ENCODE measurements around the gene SPINK5. TPM values are rescaled to one million over a fixed set of nuclear protein-coding genes. Genes with fewer than 3 reads are reported as not detected.
"Not testable (repeated sequence)": the region's sequence is repeated elsewhere in the genome, so short reads cannot be mapped to it uniquely, and the experiment has no call there.

SPINK5 gene
- total and polyA plus RNA-seq, 11 donors: 0.16 to 2.3 (median 0.54) TPM; not detected in 2

DNA sequence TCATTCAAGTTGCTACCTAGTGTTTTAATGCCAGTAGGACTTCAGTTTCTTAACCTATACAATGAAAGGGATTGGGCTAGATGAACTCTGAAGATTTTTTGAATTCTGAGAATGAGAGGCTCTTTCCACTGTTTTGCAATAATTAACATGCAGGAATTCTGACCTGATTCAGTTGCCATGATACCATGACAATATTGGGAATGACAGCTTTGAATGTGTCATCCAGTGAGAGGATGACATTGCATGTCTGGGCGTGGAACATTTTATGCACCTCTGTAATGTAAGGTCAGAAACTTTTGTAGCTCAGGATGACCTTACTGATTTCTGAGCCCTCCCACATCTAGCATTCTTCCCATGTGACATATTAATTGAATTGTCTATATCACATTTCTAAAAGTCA lies 30.6 kb upstream of the SPINK5 start:
- no peaks in the 10 kb centered on the region for H3K4me1 ChIP-seq
- no peak overlapping the region for H3K27ac ChIP-seq
- TF ChIP-seq, protein P1, sequence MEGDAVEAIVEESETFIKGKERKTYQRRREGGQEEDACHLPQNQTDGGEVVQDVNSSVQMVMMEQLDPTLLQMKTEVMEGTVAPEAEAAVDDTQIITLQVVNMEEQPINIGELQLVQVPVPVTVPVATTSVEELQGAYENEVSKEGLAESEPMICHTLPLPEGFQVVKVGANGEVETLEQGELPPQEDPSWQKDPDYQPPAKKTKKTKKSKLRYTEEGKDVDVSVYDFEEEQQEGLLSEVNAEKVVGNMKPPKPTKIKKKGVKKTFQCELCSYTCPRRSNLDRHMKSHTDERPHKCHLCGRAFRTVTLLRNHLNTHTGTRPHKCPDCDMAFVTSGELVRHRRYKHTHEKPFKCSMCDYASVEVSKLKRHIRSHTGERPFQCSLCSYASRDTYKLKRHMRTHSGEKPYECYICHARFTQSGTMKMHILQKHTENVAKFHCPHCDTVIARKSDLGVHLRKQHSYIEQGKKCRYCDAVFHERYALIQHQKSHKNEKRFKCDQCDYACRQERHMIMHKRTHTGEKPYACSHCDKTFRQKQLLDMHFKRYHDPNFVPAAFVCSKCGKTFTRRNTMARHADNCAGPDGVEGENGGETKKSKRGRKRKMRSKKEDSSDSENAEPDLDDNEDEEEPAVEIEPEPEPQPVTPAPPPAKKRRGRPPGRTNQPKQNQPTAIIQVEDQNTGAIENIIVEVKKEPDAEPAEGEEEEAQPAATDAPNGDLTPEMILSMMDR (IDR thresholded peaks at IDR 0.05): no peak
- TF ChIP-seq POLR2A (IDR thresholded peaks at IDR 0.05): no peak
- intact Hi-C loops (cut with DNase I): no loop called here
- H3K4me3 ChIP-seq: no peak overlapping the region
- H3K9me3 ChIP-seq: peaks cover 0 to 5% (median 0%) of the 10 kb centered on the region in 12 donors
- H3K27me3 ChIP-seq: no peaks in the 10 kb centered on the region
- WGBS, 4 donors: 81 to 96% (median 86%) methylated on average over 1 of the region's 1 CpG
- ATAC-seq (no peak), DNase-seq (no peak)
- no peaks in the 10 kb centered on the region for H3K36me3 ChIP-seq

DNA sequence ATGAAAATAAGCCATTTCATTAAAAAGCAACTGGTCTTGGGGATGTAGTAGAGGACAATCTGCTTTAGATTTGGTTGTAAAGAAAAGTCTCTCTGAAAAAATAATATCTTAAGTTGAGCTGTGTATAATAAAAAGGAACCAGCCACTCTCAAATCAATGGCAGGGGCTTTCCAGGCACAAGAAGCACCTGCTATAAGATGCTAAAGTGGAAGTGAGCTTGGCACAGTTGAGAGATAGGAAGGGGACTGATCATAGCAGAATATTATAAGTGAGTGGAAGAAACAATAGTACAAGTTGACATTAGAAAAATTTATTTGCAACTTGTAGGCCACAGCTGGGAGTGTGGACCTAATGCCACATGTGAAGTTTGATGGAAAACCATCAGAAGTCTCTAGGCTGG lies 28.1 kb upstream of the SPINK5 start:
- Histone ChIP-seq H3K4me3 (no peak overlapping the region), H3K4me1 (no peaks in the 10 kb centered on the region), H3K27ac (no peak overlapping the region), H3K9me3 (no peaks in the 10 kb centered on the region), H3K36me3 (no peaks in the 10 kb centered on the region), H3K27me3 (no peaks in the 10 kb centered on the region)
- intact Hi-C loops (cut with DNase I): no loop called here
- no peak for DNase-seq
- TF ChIP-seq, protein P1 (IDR thresholded peaks at IDR 0.05): no peak
- TF ChIP-seq POLR2A (IDR thresholded peaks at IDR 0.05): no peak
- no peak for ATAC-seq

DNA sequence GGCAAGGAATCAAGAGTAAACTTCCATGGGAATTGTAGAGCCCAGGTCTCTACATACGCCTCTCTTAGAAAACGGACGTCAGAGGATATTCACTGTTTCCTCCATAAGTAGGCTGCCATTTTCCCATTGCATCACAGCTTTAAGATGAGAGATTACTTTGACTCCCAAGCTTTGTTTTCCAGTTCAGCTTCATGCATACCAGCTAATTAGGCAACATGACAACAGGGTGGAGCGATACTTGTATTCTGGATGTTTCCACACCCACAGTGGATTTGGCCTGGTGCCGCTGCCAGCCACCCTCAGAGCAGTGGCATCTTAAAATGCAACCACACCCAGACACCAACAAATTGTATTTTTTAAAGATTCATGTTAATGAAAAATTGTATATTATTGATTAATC lies 20.9 kb upstream of the SPINK5 start:
- no peaks in the 10 kb centered on the region for H3K36me3 ChIP-seq
- intact Hi-C loops (cut with DNase I): no loop called here
- H3K4me1 ChIP-seq: no peaks in the 10 kb centered on the region
- TF ChIP-seq, protein P1 (IDR thresholded peaks at IDR 0.05): no peak
- no peak for TF ChIP-seq POLR2A (IDR thresholded peaks at IDR 0.05)
- H3K27ac ChIP-seq: no peak overlapping the region
- no peaks in the 10 kb centered on the region for H3K27me3 ChIP-seq
- WGBS, 4 donors: 92 to 95% (median 93%) methylated on average over 5 of the region's 5 CpGs
- H3K4me3 ChIP-seq: no peak overlapping the region
- DNase-seq (no peak), ATAC-seq (no peak)
- peaks cover 0 to 6% (median 0%) of the 10 kb centered on the region in 12 donors for H3K9me3 ChIP-seq

DNA sequence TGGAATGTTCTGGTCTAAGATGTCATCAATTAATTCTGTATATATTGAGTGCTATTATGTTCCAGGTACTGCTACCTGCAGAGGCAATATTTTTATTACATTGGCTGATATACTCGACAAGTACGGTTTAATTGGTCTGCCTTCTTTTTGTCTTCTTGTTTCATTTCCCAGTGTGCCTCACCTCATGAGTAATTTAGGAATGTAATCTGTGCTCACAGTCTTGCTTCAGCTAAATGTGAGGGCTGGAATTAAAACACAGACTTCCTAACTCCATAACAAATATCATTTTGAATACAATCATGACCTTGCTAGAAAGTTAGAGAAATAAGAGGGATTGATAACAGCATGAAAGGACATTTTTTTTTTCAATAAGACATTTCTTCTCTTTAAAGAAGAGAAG lies 20.1 kb upstream of the SPINK5 start:
- ATAC-seq (no peak), DNase-seq (no peak)
- Histone ChIP-seq H3K36me3 (no peaks in the 10 kb centered on the region), H3K4me3 (no peak overlapping the region), H3K9me3 (peaks cover 0 to 8% (median 0%) of the 10 kb centered on the region in 12 donors), H3K27me3 (no peaks in the 10 kb centered on the region), H3K4me1 (no peaks in the 10 kb centered on the region), H3K27ac (no peak overlapping the region)
- TF ChIP-seq, protein P1 (IDR thresholded peaks at IDR 0.05): no peak
- TF ChIP-seq POLR2A (IDR thresholded peaks at IDR 0.05): no peak
- intact Hi-C loops (cut with DNase I): no loop called here
- 91 to 93% (median 92%) methylated on average over 2 of the region's 2 CpGs for WGBS, 4 donors

DNA sequence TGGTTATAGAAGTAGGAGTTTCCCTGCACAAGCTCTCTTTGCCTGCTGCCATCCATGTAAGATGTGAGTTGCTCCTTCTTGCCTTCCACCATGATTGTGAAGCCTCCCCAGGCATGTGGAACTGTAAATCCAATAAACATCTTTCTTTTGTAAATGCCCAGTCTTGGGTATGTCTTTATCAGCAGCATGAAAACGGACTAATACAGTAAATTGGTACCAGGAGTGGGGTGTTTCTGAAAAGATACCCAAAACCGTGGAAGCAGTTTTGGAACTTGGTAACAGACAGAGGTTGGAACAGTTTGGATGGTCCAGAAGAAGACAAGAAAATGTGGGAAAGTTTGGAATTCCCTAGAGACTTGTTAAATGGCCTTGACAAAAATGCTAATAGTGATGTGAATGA lies 8.6 kb upstream of the SPINK5 start:
- ATAC-seq; H3K27ac ChIP-seq; DNase-seq; H3K4me3 ChIP-seq; intact Hi-C loops (cut with DNase I); H3K36me3 ChIP-seq; H3K4me1 ChIP-seq; H3K27me3 ChIP-seq: not testable (repeated sequence)
- WGBS, 4 donors: 67 to 83% (median 73%) methylated on average over 2 of the region's 2 CpGs
- H3K9me3 ChIP-seq: peaks cover 0 to 35% (median 22%) of the 10 kb centered on the region in 12 donors
